ENCODE data around the gene IMPG2.

DNA sequence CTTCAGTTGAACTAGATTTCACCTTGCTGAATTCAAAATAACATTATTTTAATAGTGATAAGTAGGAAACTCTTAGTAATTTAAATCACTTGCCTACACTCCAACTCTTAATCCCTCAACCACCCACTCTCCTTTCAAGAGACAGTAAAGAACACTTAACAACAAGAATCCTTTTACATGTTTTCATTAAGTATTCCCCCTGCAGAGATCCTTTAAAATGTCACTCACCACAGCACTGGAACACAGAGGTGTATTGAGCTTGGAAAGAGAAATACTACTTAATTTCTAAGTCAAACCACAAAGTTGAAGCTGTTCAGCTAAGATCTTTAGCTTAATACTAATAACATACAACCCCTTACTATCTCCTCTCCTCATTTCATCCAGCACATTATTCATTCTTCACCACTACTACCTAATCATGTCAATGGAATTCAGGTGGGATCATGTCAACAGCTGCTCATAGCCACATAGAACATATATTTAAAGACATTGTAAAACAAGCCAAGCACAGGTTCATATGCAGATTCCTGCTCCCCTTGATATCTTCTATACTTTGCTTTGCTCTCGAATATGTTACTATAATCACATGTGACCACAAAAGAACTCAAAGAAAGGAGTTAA, 40.5 kb downstream of the IMPG2 start:
- no peak for TF ChIP-seq CTCF (IDR thresholded peaks at IDR 0.05; ENCODE audit: insufficient read depth, low read depth, low read length)
- no peak for TF ChIP-seq EZH2 (IDR thresholded peaks at IDR 0.05; ENCODE audit: insufficient read depth, low read length)

All from astrocyte (in vitro differentiated cells and primary cell).